ENCODE data around the gene PPIF. TPM values are rescaled to one million over a fixed set of nuclear protein-coding genes. Genes with fewer than 3 reads are reported as not detected.

PPIF gene
- total RNA-seq, 1 experiment from 2014 or later, result 80.9 TPM

GRCh38 chr10:79404690-79405131 lies 57.4 kb downstream of the PPIF start:
- Mint-ChIP-seq H3K27ac (no peak overlapping the region), H3K27me3 (ENCODE audit: low read depth) (peaks cover 6% of the 10 kb centered on the region; the same call in 1 of the 2 replicates), H3K9me3 (no peaks in the 10 kb centered on the region), H3K4me1 (peaks cover 43% of the 10 kb centered on the region), H3K4me3 (peak overlapping the region; percentile 65), H3K36me3 (no peaks in the 10 kb centered on the region)
- CTCF ChIA-PET, result interaction anchor here (1.1 to 4.0 kb wide), 7 partner anchors 30 to 83 kb away, joined by 3 to 15 read pairs (median 4); partner anchors contain the start of gene ZCCHC24
- POLR2A ChIA-PET, result interaction anchor here (1.4 kb wide), 1 partner anchor 19 kb away, joined by 4 read pairs; no protein-coding TSS in a partner anchor
- ATAC-seq (no peak), DNase-seq (ENCODE audit: low spot score) (no peak)
- no peak for TF ChIP-seq GRHL2 (CRISPR knock-in tag; IDR thresholded peaks at IDR 0.05; ENCODE audit: insufficient replicate concordance, severe bottlenecking)
- no peak for TF ChIP-seq CREM (CRISPR knock-in tag; IDR thresholded peaks at IDR 0.05)

Other genes starting within 250 kb of the PPIF start
- gene ZCCHC24, start 98.2 kb downstream of the PPIF start, total RNA-seq (2021), result 6.0 to 7.7 TPM (median 6.2 TPM) in 3 replicates
- gene EIF5AL1, start 165.1 kb downstream of the PPIF start, total RNA-seq (2021), result 0.17 to 0.23 TPM (median 0.21 TPM) in 3 replicates
- 4.6 to 5.9 TPM (median 5.7 TPM) in 3 replicates for gene SFTPA2, start 212.9 kb downstream of the PPIF start, total RNA-seq (2021)

All from WTC11 (cell line).